ENCODE measurements around the gene PAX2.

Gene PAX2

GRCh38 chr10:100792574-100792973, 47.2 kb downstream of the PAX2 start:
- no peak for TF ChIP-seq CTCF (conservative IDR thresholded peaks at IDR 0.05; ENCODE audit: low read depth)
- ChIA-PET CTCF (no interaction called here), POLR2A (ENCODE audit: low non-redundant PET) (no interaction called here)
- H3K27ac ChIP-seq = no peak overlapping the region
- DNase-seq (ENCODE audit: low spot score) = no peak

- ChIA-PET CTCF (interaction anchor here (0.8 kb wide), 1 partner anchor 10 kb away, joined by 3 read pairs; no protein-coding TSS in a partner anchor), POLR2A (ENCODE audit: low non-redundant PET) (no interaction called here)
- no peak for DNase-seq (ENCODE audit: low spot score)
- no peak overlapping the region for H3K27ac ChIP-seq
- no peak for TF ChIP-seq CTCF (conservative IDR thresholded peaks at IDR 0.05; ENCODE audit: low read depth)
Measured at GRCh38 chr10:100793055-100793454, 47.7 kb downstream of the PAX2 start.

GRCh38 chr10:100799881-100800280, 54.5 kb downstream of the PAX2 start:
- no peak for TF ChIP-seq CTCF (conservative IDR thresholded peaks at IDR 0.05; ENCODE audit: low read depth)
- DNase-seq (ENCODE audit: low spot score) = no peak
- ChIA-PET POLR2A (ENCODE audit: low non-redundant PET) (no interaction called here), CTCF (interaction anchor here (0.6 to 1.8 kb wide), 2 partner anchors 9 to 13 kb away, joined by 3 to 4 read pairs; no protein-coding TSS in a partner anchor)
- H3K27ac ChIP-seq = no peak overlapping the region

- no peak for TF ChIP-seq CTCF (conservative IDR thresholded peaks at IDR 0.05; ENCODE audit: low read depth)
- DNase-seq (ENCODE audit: low spot score) = no peak
- CTCF ChIA-PET = no interaction called here
- no peak overlapping the region for H3K27ac ChIP-seq
- POLR2A ChIA-PET (ENCODE audit: low non-redundant PET) = no interaction called here
Measured at GRCh38 chr10:100800931-100801330, 55.5 kb downstream of the PAX2 start.

- TF ChIP-seq CTCF (conservative IDR thresholded peaks at IDR 0.05; ENCODE audit: low read depth) = no peak
- ChIA-PET CTCF (interaction anchor here (1.5 kb wide), 1 partner anchor 240 kb away, joined by 4 read pairs; no protein-coding TSS in a partner anchor), POLR2A (ENCODE audit: low non-redundant PET) (no interaction called here)
- DNase-seq (ENCODE audit: low spot score) = no peak
- no peak overlapping the region for H3K27ac ChIP-seq
Measured at GRCh38 chr10:100802196-100802595, 56.8 kb downstream of the PAX2 start.

GRCh38 chr10:100802607-100803006, 57.2 kb downstream of the PAX2 start:
- no peak for DNase-seq (ENCODE audit: low spot score)
- POLR2A ChIA-PET (ENCODE audit: low non-redundant PET) = no interaction called here
- CTCF ChIA-PET = interaction anchor here (0.7 to 1.5 kb wide), 3 partner anchors 14 to 241 kb away, joined by 3 to 4 read pairs (median 3); no protein-coding TSS in a partner anchor
- no peak overlapping the region for H3K27ac ChIP-seq
- no peak for TF ChIP-seq CTCF (conservative IDR thresholded peaks at IDR 0.05; ENCODE audit: low read depth)
